ENCODE measurements around the gene GPR149. TPM values are rescaled to one million over a fixed set of nuclear protein-coding genes. Genes with fewer than 3 reads are reported as not detected.

Gene GPR149
- not detected in 2 replicates for total RNA-seq (2014; rRNA removed; shearing (Covaris generic))

DNA sequence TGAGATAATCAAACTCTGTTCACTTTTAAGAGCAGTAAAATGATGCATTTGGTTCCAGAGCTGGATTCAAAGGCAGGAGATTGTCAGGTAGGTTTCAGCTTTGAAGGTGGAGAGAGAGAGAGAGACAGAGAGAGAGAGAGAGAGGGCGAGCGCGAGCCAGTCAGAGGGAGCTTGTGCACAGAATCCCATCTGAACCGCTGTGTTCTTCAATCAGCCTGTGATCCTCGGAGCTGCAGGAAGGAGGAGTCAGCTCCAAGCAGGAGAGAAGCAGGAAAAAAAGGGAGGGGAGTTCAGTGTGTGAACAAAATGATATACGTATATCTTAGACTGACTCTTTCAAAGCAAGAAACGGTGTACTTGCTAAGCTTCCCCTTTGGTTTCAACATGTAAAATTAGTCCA, at the start of gene GPR149:
Gene GPR149 (minus strand): TSS at position 177 of the 400 bp plus-strand sequence. CDS start 575 bp downstream, outside the sequence.

GRCh38 chr3:154323891-154324738, 105.9 kb downstream of the GPR149 start, which contains the start of gene DHX36:
Gene DHX36, minus strand, starts transcription at chr3:154324487. Its CDS starts 71 bp downstream, at chr3:154324416.

Small RNAs within 50 kb of the gene (small RNA-seq; reads per million reads assigned to genes)
- not detected for gene RF01210

Other genes with a start within 250 kb of the GPR149 start
- gene DHX36, start 105.7 kb downstream of the GPR149 start, total RNA-seq (2014; rRNA removed; shearing (Covaris generic)), result 45.5 and 75.7 TPM in 2 replicates

Measured in A375 (cell line).